HL-60 (cell line): ENCODE data around the gene GSTO1.

Experiments
- DNase-seq, 2 experiments: peaks; one replicate each; pipeline ENCODE4 v3.0.0-alpha.2; 2010 to 2020; ENCODE audit warnings: low read depth in 1 of 2, low spot score in 1 of 2
- H3K27ac ChIP-seq: fragments of 250-450 bp; sonication (Bioruptor Pico); replicated peaks from 2 replicates; pipeline ENCODE4 v1.5.1; 2020; ENCODE audit warnings: mild to moderate bottlenecking, moderate library complexity
- H3K27me3 ChIP-seq: fragments of 250-450 bp; sonication (Bioruptor Pico); 2 replicates; pipeline ENCODE4 v1.5.1; 2021; ENCODE audit warnings: mild to moderate bottlenecking, moderate library complexity; ENCODE audit not compliant: insufficient read depth, poor library complexity, severe bottlenecking
- H3K4me3 ChIP-seq: replicated peaks from 2 replicates; pipeline ENCODE4 v1.5.1; 2011; ENCODE audit warnings: mild to moderate bottlenecking, control low read depth, low read length; ENCODE audit not compliant: insufficient read depth
- CTCF ChIP-seq: IDR thresholded peaks from one replicate; pipeline ENCODE4 v1.5.1; 2011; ENCODE audit warnings: low read length, control low read depth, inconsistent platforms; ENCODE audit not compliant: insufficient read depth
- GABPA ChIP-seq: IDR thresholded peaks from 2 replicates; pipeline ENCODE4 v1.6.1; 2012; ENCODE audit warnings: low read depth
- POLR2AphosphoS5 ChIP-seq: IDR thresholded peaks from 2 replicates; pipeline ENCODE4 v1.6.1; 2012; ENCODE audit warnings: low read depth
- REST ChIP-seq: IDR thresholded peaks from 2 replicates; pipeline ENCODE4 v1.6.1; 2012; ENCODE audit warnings: low read depth; ENCODE audit not compliant: insufficient replicate concordance
- SPI1 ChIP-seq: IDR thresholded peaks from 2 replicates; pipeline ENCODE4 v1.6.1; 2012; ENCODE audit warnings: low read depth, mild to moderate bottlenecking, borderline replicate concordance

The GSTO1 gene

GRCh38 chr10:104274762-104275721, 20.4 kb downstream of the GSTO1 start:
- DNase-seq: peak in 1 of 2 experiments; percentile 36
- no peak for TF ChIP-seq POLR2AphosphoS5
- TF ChIP-seq CTCF: peak; percentile 62
- no peak for TF ChIP-seq SPI1
- H3K27ac ChIP-seq: no peak overlapping the region
- no peaks in the 10 kb centered on the region for H3K27me3 ChIP-seq
- peak overlapping the region; percentile 25 for H3K4me3 ChIP-seq

GRCh38 chr10:104276192-104276591, 21.5 kb downstream of the GSTO1 start:
- no peak for DNase-seq
- Histone ChIP-seq H3K27ac (no peak overlapping the region), H3K4me3 (no peak overlapping the region), H3K27me3 (no peaks in the 10 kb centered on the region)
- TF ChIP-seq POLR2AphosphoS5 (no peak), REST (no peak), SPI1 (no peak), GABPA (no peak), CTCF (no peak)

GRCh38 chr10:104277785-104278184, 23.1 kb downstream of the GSTO1 start:
- DNase-seq: no peak
- no peak overlapping the region for H3K27ac ChIP-seq
- TF ChIP-seq REST (no peak), SPI1 (no peak), POLR2AphosphoS5 (no peak), GABPA (no peak), CTCF (no peak)
- H3K27me3 ChIP-seq: no peaks in the 10 kb centered on the region
- no peak overlapping the region for H3K4me3 ChIP-seq
